Measurements from ENCODE around the gene ANKRD55. TPM values are rescaled to one million over a fixed set of nuclear protein-coding genes. Genes with fewer than 3 reads are reported as not detected.
A peak's percentile ranks its signal among the peaks of the same experiment; 100 is the strongest.

ANKRD55 gene
- total RNA-seq, 4 donors from 2014 or later = 0.95 TPM; not detected in 3

DNA sequence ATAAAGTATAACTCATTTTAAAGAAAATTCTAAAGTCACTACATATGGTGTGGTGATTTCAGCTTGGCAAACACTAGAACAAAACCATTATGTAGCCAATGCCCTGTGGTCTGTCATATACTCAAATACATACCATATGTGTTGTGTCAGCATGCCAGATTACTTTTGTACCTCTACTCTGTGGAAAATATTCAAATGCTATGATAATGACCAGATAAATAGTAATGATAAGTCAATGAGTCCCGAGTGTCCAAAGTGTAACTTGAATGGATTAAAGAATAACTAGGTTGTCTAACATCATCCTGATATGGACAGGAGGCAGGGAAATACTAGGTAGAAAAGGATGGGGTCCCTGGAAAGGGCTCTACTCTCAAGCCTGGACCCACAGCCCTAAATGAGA, 180.4 kb downstream of the ANKRD55 start:
- Histone ChIP-seq H3K4me1 (peaks cover 0 to 20% (median 2%) of the 10 kb centered on the region in 4 donors), H3K36me3 (no peaks in the 10 kb centered on the region), H3K4me3 (no peak overlapping the region), H3K27ac (no peak overlapping the region), H3K9me3 (no peaks in the 10 kb centered on the region), H3K27me3 (no peaks in the 10 kb centered on the region)
- TF ChIP-seq POLR2A (IDR thresholded peaks at IDR 0.05) (no peak), EP300 (IDR thresholded peaks at IDR 0.05; ENCODE audit: low read depth) (no peak), POLR2AphosphoS5 (IDR thresholded peaks at IDR 0.05) (no peak)
- TF ChIP-seq, protein P1, sequence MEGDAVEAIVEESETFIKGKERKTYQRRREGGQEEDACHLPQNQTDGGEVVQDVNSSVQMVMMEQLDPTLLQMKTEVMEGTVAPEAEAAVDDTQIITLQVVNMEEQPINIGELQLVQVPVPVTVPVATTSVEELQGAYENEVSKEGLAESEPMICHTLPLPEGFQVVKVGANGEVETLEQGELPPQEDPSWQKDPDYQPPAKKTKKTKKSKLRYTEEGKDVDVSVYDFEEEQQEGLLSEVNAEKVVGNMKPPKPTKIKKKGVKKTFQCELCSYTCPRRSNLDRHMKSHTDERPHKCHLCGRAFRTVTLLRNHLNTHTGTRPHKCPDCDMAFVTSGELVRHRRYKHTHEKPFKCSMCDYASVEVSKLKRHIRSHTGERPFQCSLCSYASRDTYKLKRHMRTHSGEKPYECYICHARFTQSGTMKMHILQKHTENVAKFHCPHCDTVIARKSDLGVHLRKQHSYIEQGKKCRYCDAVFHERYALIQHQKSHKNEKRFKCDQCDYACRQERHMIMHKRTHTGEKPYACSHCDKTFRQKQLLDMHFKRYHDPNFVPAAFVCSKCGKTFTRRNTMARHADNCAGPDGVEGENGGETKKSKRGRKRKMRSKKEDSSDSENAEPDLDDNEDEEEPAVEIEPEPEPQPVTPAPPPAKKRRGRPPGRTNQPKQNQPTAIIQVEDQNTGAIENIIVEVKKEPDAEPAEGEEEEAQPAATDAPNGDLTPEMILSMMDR (IDR thresholded peaks at IDR 0.05) = no peak
- in situ Hi-C loops (cut with MboI; ENCODE audit: low pct_ligation_motif_present in 1 of 4, low pct_unique_long_range_greater_than_20kb in 1 of 4, low sequenced_read_pairs in 3 of 4) = no loop called here
- intact Hi-C loops (cut with DNase I; ENCODE audit: low total_unique reads) = no loop called here
- 54 to 89% methylated on average over 1 of the region's 1 CpG for WGBS, 2 donors (ENCODE audit: low coverage in 1 of 2)
- no peak for DNase-seq

DNA sequence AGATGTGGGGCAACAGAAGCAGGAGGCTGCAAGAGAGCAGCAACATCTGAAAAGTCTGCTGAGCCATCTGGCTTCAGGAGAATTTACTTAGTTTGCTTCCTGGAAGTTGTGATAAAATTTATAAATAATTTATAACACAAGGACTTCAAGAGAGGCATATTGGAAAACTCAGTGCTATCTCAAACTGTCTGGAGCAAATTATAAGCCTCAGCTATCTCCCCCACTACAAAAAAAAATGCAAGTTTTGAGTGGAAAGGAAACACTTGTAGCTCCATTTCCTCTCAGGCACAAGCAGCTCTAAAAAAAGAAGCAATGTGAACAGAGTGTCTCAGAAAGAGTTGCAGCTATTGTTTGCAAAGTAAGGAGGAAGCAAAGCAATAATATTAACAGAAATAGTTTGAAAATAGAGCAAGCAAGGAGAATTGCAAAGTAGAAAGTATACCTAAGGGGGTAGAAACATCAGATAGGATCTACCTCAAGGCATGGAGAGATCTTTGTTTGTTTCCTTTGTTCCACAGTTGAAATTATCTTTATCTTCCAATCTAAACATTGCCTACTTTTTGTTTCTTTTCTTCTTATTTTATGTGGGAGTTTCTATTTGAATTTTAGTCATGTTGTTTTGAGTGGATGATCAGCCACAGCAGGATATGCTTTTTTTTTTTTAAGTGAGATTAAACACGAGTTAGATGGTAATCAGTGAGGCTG, 182.4 kb downstream of the ANKRD55 start:
- Histone ChIP-seq H3K36me3 (no peaks in the 10 kb centered on the region), H3K27me3 (no peaks in the 10 kb centered on the region), H3K27ac (peak overlapping the region in 3 of 4 donors; percentile 25 to 42 (median 28)), H3K9me3 (no peaks in the 10 kb centered on the region), H3K4me1 (peaks cover 0 to 14% (median 2%) of the 10 kb centered on the region in 4 donors), H3K4me3 (no peak overlapping the region)
- DNase-seq = no peak
- in situ Hi-C loops (cut with MboI; ENCODE audit: low pct_ligation_motif_present in 1 of 4, low pct_unique_long_range_greater_than_20kb in 1 of 4, low sequenced_read_pairs in 3 of 4) = no loop called here
- intact Hi-C loops (cut with DNase I; ENCODE audit: low total_unique reads) = no loop called here
- no peak for TF ChIP-seq POLR2A (IDR thresholded peaks at IDR 0.05)
- TF ChIP-seq, protein P1 (IDR thresholded peaks at IDR 0.05) = no peak
- TF ChIP-seq EP300 (IDR thresholded peaks at IDR 0.05; ENCODE audit: low read depth) = no peak
- TF ChIP-seq POLR2AphosphoS5 (IDR thresholded peaks at IDR 0.05) = no peak
- 19 to 21% methylated on average over 1 of the region's 1 CpG for WGBS, 2 donors (ENCODE audit: low coverage in 1 of 2)

Small RNAs within 50 kb of the gene (small RNA-seq; reads per million reads assigned to genes)
- gene RNA5SP184 (0 to 0.12 (median 0) reads per million in 4 donors), gene RNA5SP185 (0 reads per million in 4 donors), gene RNU6-299P (0 reads per million in 4 donors)

Other genes starting within 250 kb of the ANKRD55 start
- gene IL6ST, start 238.4 kb downstream of the ANKRD55 start, total RNA-seq = 100 to 1,000 TPM in 3 of 4 donors, 10 to 100 TPM in 1; 51.3 to 179 (median 136) TPM

All from transverse colon (tissue), 4 donors.